ENCODE results near the gene DMBT1. TPM values are rescaled to one million over a fixed set of nuclear protein-coding genes. Genes with fewer than 3 reads are reported as not detected.

The DMBT1 gene
- total RNA-seq, 3 donors from 2014 or later: 37.2 to 2,543 (median 408) TPM

GRCh38 chr10:122673731-122674130 is 113.2 kb downstream of the DMBT1 start:
- Histone ChIP-seq H3K36me3 (ENCODE audit: low read depth) (no peaks in the 10 kb centered on the region), H3K4me1 (ENCODE audit: low read depth) (no peaks in the 10 kb centered on the region), H3K4me3 (no peak overlapping the region), H3K9me3 (no peaks in the 10 kb centered on the region)
- no peak for ATAC-seq
- intact Hi-C loops (cut with DNase I, micrococcal nuclease): no loop called here
- TF ChIP-seq, protein P1, sequence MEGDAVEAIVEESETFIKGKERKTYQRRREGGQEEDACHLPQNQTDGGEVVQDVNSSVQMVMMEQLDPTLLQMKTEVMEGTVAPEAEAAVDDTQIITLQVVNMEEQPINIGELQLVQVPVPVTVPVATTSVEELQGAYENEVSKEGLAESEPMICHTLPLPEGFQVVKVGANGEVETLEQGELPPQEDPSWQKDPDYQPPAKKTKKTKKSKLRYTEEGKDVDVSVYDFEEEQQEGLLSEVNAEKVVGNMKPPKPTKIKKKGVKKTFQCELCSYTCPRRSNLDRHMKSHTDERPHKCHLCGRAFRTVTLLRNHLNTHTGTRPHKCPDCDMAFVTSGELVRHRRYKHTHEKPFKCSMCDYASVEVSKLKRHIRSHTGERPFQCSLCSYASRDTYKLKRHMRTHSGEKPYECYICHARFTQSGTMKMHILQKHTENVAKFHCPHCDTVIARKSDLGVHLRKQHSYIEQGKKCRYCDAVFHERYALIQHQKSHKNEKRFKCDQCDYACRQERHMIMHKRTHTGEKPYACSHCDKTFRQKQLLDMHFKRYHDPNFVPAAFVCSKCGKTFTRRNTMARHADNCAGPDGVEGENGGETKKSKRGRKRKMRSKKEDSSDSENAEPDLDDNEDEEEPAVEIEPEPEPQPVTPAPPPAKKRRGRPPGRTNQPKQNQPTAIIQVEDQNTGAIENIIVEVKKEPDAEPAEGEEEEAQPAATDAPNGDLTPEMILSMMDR (IDR thresholded peaks at IDR 0.05): no peak
- DNase-seq: no peak

DNA sequence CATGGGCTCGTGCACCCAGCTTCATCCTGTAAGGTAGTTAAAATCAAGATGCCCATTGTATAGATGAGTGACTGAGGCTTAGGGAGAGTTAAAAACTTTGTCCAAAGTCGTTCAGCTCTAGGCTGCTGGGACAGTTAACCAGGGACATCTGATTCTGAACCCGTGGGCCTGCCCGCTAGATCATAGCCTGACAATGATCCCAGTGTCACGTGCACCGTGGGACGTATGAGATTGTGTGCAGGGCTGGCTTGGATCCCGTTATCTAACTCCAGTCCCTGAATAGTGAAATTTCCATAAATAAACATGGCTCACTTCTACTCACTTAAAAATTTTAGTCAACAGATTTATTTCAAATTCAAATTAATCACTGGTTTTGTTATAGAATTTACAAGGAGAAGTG is 114.2 kb downstream of the DMBT1 start:
- ATAC-seq (no peak), DNase-seq (no peak)
- Histone ChIP-seq H3K9me3 (no peaks in the 10 kb centered on the region), H3K4me3 (no peak overlapping the region), H3K4me1 (ENCODE audit: low read depth) (no peaks in the 10 kb centered on the region), H3K36me3 (ENCODE audit: low read depth) (no peaks in the 10 kb centered on the region)
- intact Hi-C loops (cut with DNase I, micrococcal nuclease): no loop called here
- TF ChIP-seq, protein P1 (IDR thresholded peaks at IDR 0.05): no peak

- ATAC-seq (no peak), DNase-seq (no peak)
- Histone ChIP-seq H3K4me3 (no peak overlapping the region), H3K36me3 (ENCODE audit: low read depth) (no peaks in the 10 kb centered on the region), H3K4me1 (ENCODE audit: low read depth) (no peaks in the 10 kb centered on the region), H3K9me3 (no peaks in the 10 kb centered on the region)
- intact Hi-C loops (cut with DNase I, micrococcal nuclease): no loop called here
- TF ChIP-seq, protein P1 (IDR thresholded peaks at IDR 0.05): no peak
These were observed 114.7 kb downstream of the DMBT1 start for GRCh38 chr10:122675278-122675677.

DNA sequence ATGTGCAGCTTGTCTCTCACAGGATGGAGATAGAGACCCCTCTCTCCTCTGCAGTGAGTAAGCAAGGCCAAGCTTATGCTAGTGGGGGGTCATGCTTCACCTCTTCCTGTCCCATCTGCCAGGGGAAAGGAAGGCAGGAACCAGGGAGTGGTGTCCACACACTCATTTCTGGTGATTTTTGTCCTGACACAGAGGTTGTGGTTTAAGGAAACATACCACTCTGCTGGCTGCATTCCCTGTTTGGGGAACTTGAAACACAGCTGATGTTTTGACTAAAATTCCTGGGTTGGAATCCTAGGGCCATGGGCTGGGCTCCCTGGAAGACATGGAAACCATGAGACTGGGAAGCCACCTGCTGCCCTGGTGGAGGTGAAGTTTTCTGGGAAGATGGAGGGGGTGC is 117.7 kb downstream of the DMBT1 start:
- intact Hi-C loops (cut with DNase I, micrococcal nuclease): no loop called here
- TF ChIP-seq, protein P1 (IDR thresholded peaks at IDR 0.05): no peak
- H3K9me3 ChIP-seq: no peaks in the 10 kb centered on the region

GRCh38 chr10:122682522-122682921 is 122.0 kb downstream of the DMBT1 start:
- DNase-seq (no peak), ATAC-seq (no peak)
- Histone ChIP-seq H3K4me3 (no peak overlapping the region), H3K4me1 (ENCODE audit: low read depth) (no peaks in the 10 kb centered on the region), H3K36me3 (ENCODE audit: low read depth) (no peaks in the 10 kb centered on the region), H3K9me3 (no peaks in the 10 kb centered on the region)
- intact Hi-C loops (cut with DNase I, micrococcal nuclease): no loop called here
- TF ChIP-seq, protein P1 (IDR thresholded peaks at IDR 0.05): no peak

More for the DNA sequence above, 117.7 kb downstream of the DMBT1 start:
- Histone ChIP-seq H3K36me3 (ENCODE audit: low read depth) (no peaks in the 10 kb centered on the region), H3K4me1 (ENCODE audit: low read depth) (no peaks in the 10 kb centered on the region), H3K4me3 (no peak overlapping the region)
- no peak for ATAC-seq
- no peak for DNase-seq
